ENCODE measurements around the gene SEC16A. TPM values are rescaled to one million over a fixed set of nuclear protein-coding genes. Genes with fewer than 3 reads are reported as not detected.

SEC16A gene
- total RNA-seq, 4 donors from 2014 or later = 31.2 to 49.1 (median 38.6) TPM

GRCh38 chr9:136521537-136521936, 38.7 kb upstream of the SEC16A start:
- 22 to 67% methylated on average over 1 of the region's 10 CpGs for WGBS, 2 donors
- no peaks in the 10 kb centered on the region for H3K27me3 ChIP-seq
- DNase-seq = no peak
- peak overlapping the region in 1 of 4 donors; percentile 44 for H3K27ac ChIP-seq
- peaks cover 0 to 51% (median 14%) of the 10 kb centered on the region in 3 donors for H3K4me1 ChIP-seq
- intact Hi-C loops (cut with DNase I) = no loop called here
- H3K36me3 ChIP-seq = peaks cover 39 to 75% (median 43%) of the 10 kb centered on the region in 3 donors
- H3K4me3 ChIP-seq = no peak overlapping the region
- TF ChIP-seq POLR2A (IDR thresholded peaks at IDR 0.05) (no peak), CTCF (IDR thresholded peaks at IDR 0.05) (no peak)
- H3K9me3 ChIP-seq = no peaks in the 10 kb centered on the region

GRCh38 chr9:136520053-136520540, 37.3 kb upstream of the SEC16A start:
- Histone ChIP-seq H3K36me3 (peaks cover 52 to 89% (median 58%) of the 10 kb centered on the region in 3 donors), H3K4me3 (no peak overlapping the region), H3K4me1 (peaks cover 0 to 37% (median 3%) of the 10 kb centered on the region in 3 donors), H3K27ac (no peak overlapping the region), H3K27me3 (no peaks in the 10 kb centered on the region), H3K9me3 (no peaks in the 10 kb centered on the region)
- no peak for TF ChIP-seq POLR2A (IDR thresholded peaks at IDR 0.05)
- TF ChIP-seq CTCF (IDR thresholded peaks at IDR 0.05) = no peak
- intact Hi-C loops (cut with DNase I) = no loop called here
- DNase-seq = no peak
- WGBS, 2 donors = 86 to 92% methylated on average over 8 to 15 of the region's 20 CpGs

- H3K27ac ChIP-seq = no peak overlapping the region
- 88% methylated on average over 6 to 8 of the region's 32 CpGs for WGBS, 2 donors
- no peak overlapping the region for H3K4me3 ChIP-seq
- DNase-seq = no peak
- no peaks in the 10 kb centered on the region for H3K27me3 ChIP-seq
- H3K4me1 ChIP-seq = peaks cover 0 to 34% (median 0%) of the 10 kb centered on the region in 3 donors
- H3K36me3 ChIP-seq = peaks cover 59 to 95% (median 64%) of the 10 kb centered on the region in 3 donors
- intact Hi-C loops (cut with DNase I) = no loop called here
- no peaks in the 10 kb centered on the region for H3K9me3 ChIP-seq
- TF ChIP-seq POLR2A (IDR thresholded peaks at IDR 0.05) = no peak
These were observed 36.6 kb upstream of the SEC16A start for GRCh38 chr9:136519263-136520052.

GRCh38 chr9:136518623-136519022, 35.8 kb upstream of the SEC16A start:
- TF ChIP-seq CTCF (IDR thresholded peaks at IDR 0.05) (no peak), POLR2A (IDR thresholded peaks at IDR 0.05) (no peak)
- H3K36me3 ChIP-seq = peaks cover 66 to 100% (median 67%) of the 10 kb centered on the region in 3 donors
- intact Hi-C loops (cut with DNase I) = no loop called here
- H3K27me3 ChIP-seq = no peaks in the 10 kb centered on the region
- WGBS, 2 donors = 86 to 100% methylated on average over 1 to 8 of the region's 18 CpGs
- no peaks in the 10 kb centered on the region for H3K9me3 ChIP-seq
- DNase-seq = no peak
- peaks cover 0 to 26% (median 0%) of the 10 kb centered on the region in 3 donors for H3K4me1 ChIP-seq
- H3K27ac ChIP-seq = no peak overlapping the region
- no peak overlapping the region for H3K4me3 ChIP-seq

- intact Hi-C loops (cut with DNase I) = no loop called here
- Histone ChIP-seq H3K9me3 (no peaks in the 10 kb centered on the region), H3K36me3 (peaks cover 66 to 100% (median 71%) of the 10 kb centered on the region in 3 donors), H3K4me3 (no peak overlapping the region), H3K27ac (no peak overlapping the region), H3K27me3 (no peaks in the 10 kb centered on the region), H3K4me1 (peaks cover 0 to 24% (median 0%) of the 10 kb centered on the region in 3 donors)
- TF ChIP-seq POLR2A (IDR thresholded peaks at IDR 0.05) (no peak), CTCF (IDR thresholded peaks at IDR 0.05) (no peak)
- DNase-seq = no peak
- WGBS, 2 donors = 56% methylated on average over 1 of the region's 17 CpGs; no CpG with 5 or more reads in 1 of the 2 donors
These were observed 35.1 kb upstream of the SEC16A start for GRCh38 chr9:136517950-136518349.
